G401 (cell line): ENCODE measurements around the gene PTPRN2. TPM values are rescaled to one million over a fixed set of nuclear protein-coding genes. Genes with fewer than 3 reads are reported as not detected.

Source experiments
- DNase-seq: peaks from one replicate; pipeline ENCODE4 v3.0.0-alpha.2; 2015; ENCODE audit warnings: low spot score
- in situ Hi-C: cut with HindIII; loops from 2 replicates; pipeline ENCODE4 v1.10.0; 2016; ENCODE audit warnings: low sequenced_read_pairs, mixed read lengths
- total RNA-seq: library from RNA; depleted of rRNA; stranded (reverse); fragments of >200 nt; shearing (Covaris generic); gene quantifications from 2 replicates; pipeline ENCODE4 v1.2.3, GENCODE V29; 2014

The PTPRN2 gene
- total RNA-seq, 1 experiment from 2014 or later, result not detected

DNA sequence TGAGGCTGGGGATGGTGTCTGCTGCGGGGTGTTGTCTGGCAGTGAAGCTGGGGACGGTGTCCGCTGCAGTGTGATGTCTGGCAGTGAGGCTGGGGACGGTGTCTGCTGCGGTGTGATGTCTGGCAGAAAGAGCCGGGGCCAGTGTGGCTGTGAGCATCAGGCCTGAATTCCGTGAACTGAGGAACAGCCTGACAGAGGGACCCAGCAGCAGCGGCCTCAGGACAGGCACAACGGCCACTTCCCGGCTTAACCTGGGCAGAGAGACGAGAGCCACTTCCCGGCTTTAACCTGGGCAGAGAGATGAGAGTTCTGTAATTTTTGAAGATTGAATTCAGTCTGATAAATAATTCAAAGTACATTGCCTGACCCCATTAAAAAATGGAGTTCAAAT is 321.2 kb downstream of the PTPRN2 start:
- in situ Hi-C loops, result no loop called here
- no peak for DNase-seq

DNA sequence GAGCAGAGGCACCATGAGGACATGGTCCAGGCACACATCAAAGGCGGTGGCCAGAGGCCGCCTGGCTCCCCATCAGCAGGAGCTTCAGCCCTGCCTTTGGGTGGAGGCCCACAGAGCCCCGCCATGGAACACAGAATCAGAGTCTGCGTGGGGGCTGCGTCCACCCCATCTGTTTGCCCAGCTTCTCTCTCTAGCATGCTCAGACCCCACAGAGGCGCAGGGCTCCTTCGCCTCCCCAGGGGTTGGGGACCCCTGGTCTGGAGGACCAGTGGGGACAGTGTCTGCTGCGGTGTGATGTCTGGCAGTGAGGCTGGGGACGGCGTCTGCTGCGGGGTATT is 321.9 kb downstream of the PTPRN2 start:
- in situ Hi-C loops, result no loop called here
- no peak for DNase-seq

DNA sequence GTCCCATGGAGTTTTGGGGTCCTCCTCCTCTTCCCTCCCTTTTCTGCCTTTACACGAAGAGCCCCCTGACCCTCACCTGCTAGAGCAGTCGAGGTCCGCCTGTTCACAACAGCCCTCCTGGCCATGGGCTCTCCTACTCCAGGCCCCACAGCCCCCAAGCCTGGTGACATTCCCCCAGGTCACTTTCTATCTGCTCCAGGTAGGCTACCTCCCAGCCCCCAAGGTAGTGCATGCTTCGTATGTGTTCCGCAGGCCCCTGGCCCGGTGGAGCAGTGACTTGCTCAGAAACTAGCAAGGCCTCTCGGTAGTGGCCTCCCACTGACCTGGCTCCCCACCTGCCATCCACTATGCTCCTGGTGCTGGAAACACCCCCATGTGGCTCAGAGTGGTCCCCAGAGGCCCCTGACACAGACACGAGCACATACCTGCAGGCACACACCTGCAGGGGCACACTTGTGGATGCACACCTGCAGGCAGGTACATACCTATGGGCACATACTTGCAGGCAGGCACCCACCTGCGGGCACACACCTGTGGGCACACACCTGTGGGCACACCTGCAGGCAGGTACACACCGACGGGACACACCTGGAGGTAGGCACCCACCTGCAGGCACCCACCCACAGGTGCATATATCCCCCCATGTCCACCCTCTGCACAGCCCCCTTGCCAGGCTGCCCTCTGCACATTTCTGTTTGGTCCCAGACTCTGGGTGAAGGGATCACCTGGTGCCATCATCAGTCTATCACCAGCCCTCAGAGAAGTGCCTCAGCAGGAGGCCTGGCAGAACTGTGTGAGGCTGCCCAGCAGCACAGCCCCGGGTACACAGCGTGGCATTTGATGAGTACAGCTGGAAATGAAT is 322.5 kb downstream of the PTPRN2 start:
- no peak for DNase-seq
- in situ Hi-C loops, result no loop called here

DNA sequence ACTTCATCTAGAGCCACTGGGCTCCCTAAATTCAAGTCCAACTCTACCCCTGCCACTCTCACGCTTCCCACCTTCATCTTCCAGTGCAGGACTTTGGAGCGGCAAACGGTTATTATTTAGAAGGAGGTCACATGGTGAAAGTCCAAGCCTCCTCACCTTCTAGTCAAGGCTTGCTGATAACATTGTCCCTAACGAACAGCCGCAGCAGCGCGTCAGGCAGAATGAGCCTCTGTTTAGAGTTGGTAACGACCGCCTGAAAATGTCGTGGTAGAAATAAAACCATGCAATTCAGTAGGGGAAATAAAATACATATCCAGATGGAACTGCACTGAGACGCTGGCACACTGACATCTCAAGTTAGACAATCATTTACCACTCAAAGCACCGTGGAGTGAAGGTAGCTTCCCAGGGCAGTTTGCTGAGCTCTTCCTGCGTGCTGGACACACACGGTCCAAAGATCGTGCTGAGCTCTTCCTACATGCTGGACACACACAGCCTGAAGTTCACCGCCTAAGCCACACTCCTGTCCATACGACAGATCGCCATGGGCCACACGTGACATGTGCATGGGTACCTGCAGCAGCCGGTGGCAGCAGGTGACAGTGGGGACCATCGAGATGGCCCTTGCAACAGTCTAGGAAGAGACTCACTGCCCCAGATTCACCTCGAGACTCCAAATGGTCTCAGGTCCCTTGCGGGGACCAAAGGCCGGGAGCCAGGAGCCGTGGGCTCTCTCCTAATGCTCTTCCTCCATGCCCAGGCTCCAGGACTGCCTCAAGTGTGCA is 323.5 kb downstream of the PTPRN2 start:
- in situ Hi-C loops, result no loop called here
- DNase-seq, result peak; percentile 8

DNA sequence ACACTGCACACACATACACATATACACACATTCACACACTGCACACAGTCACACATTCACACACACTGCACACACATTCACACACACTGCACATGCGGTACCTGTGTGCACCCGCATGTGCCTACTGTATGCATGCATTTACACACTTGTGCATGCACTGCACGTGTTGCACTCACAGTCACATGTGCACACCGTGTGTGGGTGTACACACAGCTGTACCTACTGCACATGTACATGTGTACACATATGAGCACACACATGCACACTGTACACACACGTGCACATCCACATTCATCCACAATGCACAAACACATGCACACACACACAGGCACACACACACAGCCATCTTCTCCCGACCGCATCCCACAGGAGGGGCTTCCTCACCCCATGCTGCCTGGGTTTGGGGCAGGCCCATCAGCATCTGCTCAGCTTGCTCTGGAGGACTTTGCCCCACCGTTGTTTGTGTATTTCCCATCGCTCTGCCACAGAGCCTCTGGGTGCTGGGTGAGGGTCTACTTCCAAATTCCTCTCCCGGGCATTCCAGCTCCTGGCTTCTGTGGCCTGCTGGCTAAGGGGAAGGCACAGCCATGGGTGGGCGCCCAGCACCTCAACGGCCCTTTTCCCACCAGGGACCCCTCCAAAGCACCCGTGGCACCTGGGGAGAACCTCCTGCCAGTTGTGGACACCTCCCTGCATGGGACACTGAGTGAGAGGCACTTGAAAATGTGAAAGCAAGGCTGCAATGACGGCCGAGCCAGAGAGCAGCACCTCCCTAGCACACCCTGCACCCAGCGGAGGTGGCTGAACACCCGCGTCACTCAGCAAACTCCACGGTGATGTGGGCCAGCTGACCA is 324.3 kb downstream of the PTPRN2 start:
- in situ Hi-C loops, result no loop called here

DNA sequence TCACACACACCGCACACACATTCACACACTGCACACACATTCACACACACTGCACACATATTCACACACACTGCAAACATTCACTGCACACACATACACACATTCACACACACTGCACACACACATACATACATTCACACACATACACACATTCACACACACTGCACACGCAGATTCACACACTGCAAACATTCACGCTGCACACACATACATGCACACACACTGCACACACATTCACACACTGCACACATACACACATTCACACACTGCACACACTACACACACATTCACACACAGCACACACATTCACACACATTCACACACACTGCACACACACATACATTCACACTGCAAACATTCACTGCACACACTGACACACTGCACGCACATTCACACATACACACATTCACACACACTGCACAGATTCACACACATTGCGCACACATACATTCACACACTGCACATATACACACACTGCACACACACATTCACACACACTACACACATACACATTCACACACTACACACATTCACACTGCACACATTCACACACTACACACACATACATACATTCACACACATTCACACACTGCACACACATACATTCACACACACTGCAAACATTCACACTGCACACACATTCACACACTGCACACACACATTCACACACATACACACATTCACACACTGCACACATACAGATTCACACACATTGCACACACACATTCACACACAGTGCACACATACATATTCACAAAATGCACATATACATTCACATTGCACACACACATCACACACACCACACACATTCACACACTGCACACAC is 325.1 kb downstream of the PTPRN2 start:
- DNase-seq, result no peak
- in situ Hi-C loops, result no loop called here

More for the DNA sequence above, 324.3 kb downstream of the PTPRN2 start:
- DNase-seq, result no peak

DNA sequence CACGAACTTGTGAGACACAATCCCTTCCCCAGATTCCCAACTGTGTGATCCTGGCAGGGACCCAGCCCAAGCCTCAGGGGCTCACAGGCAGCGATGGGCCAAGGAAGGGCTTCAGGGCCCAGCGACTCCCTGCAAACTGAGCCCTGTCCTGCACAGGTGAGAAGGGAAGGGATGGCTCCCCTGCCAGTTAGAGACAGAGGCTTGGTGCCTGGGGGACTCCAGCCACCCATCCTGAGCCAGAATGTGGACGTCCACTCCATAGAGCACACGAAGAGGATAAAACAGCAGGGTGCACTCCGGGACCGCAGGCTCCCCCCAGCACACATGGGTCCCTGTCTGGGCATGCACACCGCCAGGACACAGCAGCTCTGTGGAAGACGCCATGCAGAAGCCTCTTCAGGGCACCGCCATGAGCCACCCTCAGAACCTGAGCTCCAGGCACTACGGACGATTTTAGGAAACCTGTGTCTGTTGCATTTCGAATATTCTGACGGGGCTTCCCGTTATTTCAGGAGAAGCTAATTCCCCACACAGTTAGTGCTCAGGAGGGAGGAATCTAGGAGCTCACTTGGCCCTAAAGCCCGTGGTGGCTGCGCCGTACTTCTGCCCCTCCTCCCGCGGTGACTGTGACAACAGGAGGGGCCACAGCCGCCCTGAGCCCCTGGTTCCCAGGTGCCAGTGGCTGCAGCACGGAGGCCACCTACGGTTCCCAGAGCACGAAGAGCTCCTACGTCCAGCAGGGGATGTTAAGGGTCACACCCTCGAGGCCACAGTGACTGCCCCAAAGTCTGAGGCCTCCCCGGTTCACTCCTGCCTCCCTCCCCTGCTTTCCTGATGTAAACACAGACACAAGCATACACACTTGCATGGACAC is 326.0 kb downstream of the PTPRN2 start:
- in situ Hi-C loops, result no loop called here
- DNase-seq, result no peak

DNA sequence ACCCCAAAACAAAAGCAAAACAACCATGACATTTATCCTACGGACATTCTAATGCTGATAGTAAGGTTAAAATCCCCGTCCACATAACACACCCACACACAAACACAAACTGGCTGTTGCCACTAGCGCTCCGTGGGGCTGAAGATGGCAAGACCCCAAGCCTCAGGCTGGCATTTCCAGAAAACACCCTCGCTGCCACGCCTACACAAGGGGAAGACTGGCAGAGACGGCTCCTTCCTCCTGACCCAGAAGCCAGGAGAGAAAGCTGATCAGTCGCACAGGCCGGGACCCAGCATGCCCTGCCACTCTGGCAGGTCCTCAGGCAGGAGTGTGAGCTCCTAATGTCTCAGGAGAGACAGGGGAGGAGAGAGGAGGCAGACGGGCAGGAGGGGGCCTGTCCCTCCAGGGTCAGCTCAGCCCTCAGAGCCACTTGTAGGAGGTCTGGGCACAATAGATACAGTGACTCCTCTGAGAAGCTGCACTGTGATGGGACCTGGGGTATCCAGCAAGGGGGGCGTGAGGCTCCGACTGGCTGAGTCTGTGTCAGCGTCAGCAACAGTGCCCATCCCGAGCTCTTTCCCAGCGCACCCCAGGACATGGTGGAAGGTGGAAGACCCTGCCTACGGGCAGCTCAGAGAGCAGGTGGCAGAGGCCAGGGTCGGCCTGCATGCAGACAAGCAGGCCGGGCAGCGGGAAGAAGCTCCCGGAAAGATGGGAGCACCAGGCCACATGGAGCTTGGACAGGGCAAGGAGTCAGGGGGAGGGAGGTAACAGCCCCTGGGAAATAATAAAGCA is 326.9 kb downstream of the PTPRN2 start:
- no peak for DNase-seq
- in situ Hi-C loops, result no loop called here

DNA sequence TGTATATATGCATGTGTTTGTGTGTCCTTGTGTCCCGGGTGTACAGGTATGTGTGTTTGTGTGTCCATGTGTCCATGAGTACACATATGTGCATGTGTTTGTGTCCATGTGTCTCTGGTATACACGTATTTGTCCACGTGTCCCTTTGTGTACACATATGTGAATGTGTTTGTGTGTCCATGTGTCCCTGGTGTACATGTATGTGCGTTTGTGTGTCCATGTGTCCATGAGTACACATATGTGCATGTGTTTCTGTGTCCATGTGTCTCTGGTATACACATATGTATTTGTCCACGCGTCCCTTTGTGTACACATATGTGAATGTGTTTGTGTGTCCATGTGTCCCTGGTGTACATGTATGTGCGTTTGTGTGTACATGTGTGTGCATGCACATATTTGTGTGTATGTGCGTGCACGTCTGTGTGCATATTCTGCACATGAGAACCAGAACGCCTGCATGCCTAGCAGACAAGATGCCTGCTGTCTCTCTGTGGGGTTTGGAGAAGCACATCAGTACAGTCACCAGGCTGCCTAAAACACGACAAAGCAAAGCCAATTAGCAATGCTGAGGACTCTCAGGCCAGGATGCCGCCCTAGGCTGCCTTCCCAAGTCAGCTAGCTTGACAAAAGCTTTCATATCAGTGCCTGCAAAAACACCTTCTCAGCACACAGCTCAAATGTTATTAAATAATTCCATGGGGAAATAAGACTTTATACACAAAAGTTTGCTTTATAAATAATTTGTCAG is 327.8 kb downstream of the PTPRN2 start:
- in situ Hi-C loops, result no loop called here
- no peak for DNase-seq

DNA sequence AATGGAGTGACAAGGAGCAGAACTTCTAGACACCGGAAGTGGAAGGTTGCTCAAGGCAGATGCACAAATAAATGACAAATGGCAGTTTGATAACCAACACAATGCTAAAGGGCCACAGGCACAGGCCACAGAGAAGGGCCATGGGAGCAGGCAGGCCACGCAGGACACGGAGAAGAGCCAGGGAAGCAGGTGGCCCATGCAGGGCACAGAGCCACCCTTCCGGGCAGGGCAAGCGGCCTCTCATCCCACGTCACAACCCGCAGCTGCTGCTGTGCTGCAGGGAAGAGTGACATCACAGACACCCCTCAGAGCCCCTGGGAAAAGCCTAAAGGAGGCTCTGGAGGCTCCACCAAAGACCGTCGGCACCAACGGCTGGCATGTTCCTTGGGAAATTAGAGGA is 328.5 kb downstream of the PTPRN2 start:
- DNase-seq, result no peak
- in situ Hi-C loops, result no loop called here

DNA sequence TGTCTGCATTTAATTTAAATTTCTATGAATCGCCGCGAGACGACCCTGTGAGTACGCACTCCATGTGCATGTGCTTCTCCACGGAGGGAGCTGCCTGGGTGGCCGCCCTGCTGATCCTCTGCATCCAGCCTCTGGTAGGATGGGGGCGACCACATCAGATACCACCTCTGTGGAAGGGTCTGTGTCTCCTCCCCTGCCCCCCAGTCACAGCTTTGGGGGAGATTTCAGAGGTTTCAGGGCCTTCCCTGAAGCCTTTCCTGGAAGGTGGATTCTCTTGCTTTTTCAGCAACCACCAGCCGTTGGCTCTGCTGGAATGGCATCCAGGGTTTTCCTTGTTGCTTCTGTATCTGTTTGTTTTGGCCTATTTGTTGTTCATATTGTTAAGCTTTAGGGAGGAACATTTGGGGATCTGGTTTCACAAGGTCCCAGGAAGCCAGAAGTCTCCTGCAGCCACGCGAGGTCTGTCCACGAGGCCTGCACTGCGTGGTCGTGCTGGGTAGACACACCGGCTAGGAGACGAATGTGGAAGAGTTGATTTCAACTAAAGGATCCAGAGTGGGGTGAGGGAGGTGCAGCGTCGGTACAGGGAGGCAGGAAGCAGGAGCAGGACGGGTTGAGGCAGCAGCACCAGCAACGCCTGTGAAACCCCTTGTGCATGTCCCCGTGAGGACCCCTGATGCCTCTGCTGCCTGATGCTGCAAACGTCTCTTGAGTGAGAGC is 329.1 kb downstream of the PTPRN2 start:
- DNase-seq, result no peak

DNA sequence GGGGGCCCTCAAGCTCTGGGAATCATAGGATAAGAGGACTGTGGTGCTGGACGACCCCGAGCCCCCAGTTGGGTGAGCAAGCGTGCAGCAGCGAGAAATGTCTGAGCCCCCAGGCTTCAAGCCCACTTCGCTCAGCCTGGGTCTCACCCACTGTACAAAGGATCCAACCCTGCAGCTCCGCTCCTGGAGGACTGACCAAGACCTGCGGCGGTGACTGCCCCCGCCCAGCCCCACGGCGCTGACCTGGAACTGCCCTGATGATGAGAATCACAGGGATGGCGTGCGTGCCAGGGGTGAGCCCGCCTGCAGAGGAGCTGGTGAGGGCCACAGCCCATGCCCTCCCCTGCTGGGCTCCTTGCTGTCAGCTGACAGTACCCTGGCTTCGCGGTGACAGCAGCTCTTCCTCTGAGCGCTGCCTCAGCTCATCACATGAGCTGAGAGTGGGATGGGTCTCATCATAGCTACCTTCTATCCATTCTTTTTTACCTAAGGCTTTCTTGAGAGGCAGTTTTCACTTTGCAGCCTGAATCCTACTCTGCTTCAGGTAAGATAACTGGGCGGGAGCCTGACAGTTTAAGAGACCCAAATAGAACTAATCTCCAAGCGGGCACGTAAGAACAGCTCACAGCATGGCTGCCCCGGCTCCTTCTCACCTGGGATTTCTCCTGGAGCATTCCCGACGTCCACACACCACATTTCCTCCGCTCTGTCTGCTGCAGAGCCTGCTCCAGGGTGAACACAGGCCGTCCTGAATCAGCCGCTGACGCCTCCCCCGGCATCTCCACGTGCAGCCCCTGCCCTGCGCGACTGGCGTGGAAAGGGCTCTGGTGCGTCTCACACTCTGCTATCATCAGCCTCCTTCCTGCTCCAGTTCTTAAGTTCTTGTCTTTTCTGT is 329.9 kb downstream of the PTPRN2 start:
- DNase-seq, result no peak
- in situ Hi-C loops, result no loop called here

More for the DNA sequence above, 329.1 kb downstream of the PTPRN2 start:
- in situ Hi-C loops, result no loop called here

DNA sequence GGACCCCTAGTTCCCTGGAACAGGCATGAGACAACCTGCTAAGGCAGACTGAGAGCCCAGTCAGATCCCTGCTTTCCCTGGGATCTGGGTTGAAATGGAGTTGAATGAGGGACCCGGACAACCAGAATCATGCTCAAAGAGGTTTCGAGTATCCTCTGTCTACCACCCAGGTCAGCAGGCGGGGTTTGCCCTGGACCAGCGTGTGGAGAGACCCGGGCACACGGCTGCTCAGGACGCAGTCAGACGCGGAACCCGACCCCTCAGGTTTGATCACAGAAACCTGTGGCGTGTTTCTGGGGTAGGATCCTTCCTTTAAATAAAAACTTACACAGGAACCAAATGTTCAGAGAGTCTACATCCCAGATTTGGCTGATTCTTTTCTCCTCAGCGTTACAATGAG is 330.6 kb downstream of the PTPRN2 start:
- in situ Hi-C loops, result no loop called here
- no peak for DNase-seq

DNA sequence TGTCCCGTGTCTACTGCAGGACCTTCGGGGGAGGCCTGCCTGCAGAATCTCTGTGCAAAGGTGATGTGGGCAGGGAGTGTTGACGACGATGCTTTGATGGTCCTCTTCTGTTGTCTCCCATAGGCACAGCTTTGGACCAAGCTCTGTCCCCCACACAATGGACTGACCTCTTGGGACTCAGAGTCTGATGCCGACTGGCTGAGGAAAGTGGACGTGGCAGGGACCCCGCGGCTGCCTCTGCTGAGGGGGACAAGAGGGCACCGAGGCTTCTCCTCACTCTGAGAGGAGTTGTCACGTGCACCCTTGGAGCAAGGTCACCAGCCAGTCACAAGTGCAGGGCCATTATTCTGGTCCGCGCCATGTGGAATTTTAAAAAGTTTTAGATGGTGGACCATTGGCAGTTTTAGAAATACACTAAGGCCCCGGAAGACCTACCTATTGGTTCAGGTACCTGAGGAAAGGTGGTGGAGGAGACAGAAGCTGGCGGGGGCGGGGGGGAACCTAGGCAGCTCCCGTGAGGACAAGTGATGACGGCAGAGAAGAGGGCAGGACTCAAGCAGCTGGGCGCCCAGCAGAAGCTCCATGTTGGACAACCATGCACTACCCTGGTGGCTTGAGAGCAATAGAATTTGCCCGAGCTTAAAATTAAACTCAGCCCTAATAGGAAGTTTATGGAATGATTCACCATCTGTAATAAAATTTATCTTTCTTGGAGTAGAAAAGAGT is 331.4 kb downstream of the PTPRN2 start:
- in situ Hi-C loops, result no loop called here
- DNase-seq, result no peak
